ENCODE results near the gene HACD4.
"Not testable (repeated sequence)": the region's sequence is repeated elsewhere in the genome, so short reads cannot be mapped to it uniquely, and the experiment has no call there.

The HACD4 gene

DNA sequence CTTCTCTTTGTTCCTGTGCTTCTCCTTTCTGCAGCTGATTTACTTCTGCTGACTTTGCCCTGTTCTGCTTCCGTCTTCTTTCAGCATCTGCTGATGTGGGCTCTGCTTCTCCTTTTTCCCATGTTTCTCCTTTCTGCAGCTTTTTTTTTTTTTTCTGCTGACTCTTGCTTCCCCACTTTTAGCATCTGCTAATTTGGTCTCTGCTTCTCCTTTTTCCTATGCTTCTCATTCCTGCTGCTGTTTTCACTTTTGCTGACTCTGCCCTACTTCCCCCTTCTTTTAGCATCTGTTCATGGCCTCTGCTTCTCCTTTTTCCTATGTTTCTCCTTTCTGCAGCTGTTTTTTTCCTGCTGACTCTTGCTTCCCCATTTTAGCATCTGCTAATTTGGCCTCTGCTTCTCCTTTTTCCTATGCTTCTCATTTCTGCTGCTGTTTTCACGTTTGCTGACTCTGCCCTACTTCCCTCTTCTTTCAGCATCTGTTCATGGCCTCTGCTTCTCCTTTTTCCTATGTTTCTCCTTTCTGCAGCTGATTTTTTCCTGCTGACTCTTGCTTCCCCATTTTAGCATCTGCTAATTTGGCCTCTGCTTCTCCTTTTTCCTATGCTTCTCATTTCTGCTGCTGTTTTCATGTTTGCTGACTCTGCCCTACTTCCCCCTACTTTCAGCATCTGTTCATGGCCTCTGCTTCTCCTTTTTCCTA lies 58.0 kb downstream of the HACD4 start:
- not testable (repeated sequence) for DNase-seq (ENCODE audit: low read depth in 3 of 3)

DNA sequence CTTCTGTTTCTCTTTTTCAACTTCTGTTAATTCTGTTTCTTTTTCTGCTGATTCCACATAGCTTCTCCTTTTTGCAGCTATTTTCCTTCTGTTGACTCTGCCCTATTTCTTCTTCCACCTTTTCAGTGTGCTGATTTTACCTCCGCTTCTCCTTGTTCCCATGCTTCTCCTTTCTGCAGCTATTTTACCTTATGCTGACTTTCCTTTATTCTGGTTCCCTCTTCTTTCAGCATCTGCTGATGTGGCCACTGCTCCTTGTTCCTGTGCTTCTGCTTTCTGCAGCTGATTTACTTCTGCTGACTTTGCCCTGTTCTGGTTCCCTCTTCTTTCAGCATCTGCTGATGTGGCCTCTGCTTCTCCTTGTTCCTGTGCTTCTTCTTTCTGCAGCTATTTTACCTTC lies 58.8 kb downstream of the HACD4 start:
- DNase-seq (ENCODE audit: low read depth in 3 of 3), result no peak

DNA sequence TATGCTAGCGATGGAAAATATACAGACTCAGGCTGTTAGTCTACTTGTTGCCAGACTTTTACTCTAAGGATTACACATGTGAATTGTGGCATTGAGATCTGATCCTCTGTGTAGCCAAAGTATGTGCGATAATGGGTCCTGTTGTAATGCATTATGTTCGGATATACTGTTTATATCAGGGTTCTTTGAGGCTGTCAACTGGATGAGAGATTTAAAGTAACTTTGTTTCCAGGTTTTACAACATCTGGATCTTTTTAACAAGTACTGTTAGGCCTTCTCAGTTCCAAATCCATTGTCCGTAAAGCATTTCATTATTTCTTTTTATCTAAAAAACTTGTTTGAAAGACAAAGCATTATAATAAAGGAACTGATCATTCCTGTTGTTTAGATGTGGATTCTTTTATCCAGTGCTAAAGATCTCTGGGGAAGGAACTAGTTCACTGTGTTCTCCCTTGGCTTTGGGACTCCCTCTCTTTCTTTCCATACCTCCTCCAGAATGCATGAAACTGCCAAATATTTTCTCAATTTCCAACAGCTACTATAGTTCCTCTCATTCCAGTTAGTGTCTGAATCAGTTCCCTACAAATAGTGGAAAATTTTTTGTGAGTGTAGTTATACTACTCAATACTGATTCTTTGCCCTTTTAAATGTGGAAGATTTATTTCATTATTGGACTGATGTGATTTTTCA lies 68.8 kb downstream of the HACD4 start:
- DNase-seq (ENCODE audit: low read depth in 3 of 3), result no peak

DNA sequence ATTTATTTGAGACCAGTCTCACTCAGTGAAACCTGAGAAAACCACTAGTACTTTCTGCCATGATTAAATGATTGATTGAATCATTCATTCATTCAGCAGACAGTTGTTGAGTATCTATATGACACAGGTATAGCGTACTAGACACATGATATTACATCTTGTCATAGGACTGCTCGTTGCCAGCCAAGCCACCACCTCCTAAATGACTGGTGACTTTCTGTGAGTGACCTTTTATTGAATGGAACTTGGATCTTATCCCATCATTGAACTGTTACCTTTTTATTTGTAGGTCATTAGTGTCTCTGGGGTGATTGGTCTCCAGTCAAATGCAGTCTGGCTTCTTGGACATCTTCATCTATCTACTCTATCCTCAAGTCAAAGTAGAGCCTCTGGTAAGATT lies 80.7 kb downstream of the HACD4 start:
- DNase-seq (ENCODE audit: low read depth in 3 of 3), result no peak
